GM19467 (cell line): ENCODE data around the gene NR3C1.
A peak's percentile ranks its signal among the peaks of the same experiment; 100 is the strongest.

Source experiments
- ATAC-seq: cut with Tn5 transposase; IDR thresholded peaks from one replicate; pipeline ENCODE4 v1.9.1; 2021; ENCODE audit warnings: mild to moderate bottlenecking, moderate library complexity; ENCODE audit not compliant: unreplicated experiment

NR3C1 gene

DNA sequence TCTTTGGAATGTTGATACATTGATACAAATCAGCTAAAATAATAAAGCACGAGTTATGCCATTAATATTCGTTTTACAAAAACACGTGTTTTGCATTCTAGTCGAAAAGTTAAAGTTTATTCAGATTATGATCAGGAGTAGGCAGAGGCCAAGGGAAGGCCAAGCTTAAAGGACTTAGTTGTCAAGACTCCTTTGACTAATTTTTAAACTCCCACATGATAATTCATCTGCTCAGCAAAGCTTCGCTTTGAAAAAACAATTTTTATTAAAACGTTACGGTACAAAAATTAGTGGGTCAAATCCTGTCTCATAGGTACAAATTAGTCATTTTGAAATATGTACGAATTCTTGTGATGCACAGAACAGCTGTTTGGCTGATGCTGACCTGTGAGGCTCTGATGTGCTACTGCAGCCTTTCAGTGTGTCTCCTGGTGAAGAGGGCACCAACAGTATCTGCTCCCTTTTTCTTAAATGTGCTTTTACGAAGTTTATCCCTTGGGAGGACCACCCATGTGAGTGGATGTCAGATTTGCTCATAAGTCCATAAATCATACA is 23.0 kb upstream of the NR3C1 start:
- ATAC-seq = peak; percentile 61

DNA sequence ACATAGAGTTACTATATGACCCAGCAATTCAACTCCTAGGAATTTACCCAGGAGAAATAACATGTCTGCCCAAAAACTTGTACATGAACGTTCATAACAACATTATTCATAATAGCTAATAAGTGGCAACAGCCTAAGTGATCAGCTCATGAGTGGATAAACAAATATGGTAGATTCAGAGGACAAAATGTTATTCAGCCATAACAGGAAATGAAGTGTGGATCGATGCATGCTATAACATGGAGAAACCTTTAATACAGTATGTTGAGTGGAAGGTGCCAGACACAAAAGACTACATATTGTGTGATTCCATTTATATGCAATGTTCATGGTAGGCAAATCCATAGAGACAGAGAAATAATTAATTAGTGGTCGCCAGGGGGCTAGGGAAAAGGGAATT is 22.3 kb upstream of the NR3C1 start:
- ATAC-seq = no peak

DNA sequence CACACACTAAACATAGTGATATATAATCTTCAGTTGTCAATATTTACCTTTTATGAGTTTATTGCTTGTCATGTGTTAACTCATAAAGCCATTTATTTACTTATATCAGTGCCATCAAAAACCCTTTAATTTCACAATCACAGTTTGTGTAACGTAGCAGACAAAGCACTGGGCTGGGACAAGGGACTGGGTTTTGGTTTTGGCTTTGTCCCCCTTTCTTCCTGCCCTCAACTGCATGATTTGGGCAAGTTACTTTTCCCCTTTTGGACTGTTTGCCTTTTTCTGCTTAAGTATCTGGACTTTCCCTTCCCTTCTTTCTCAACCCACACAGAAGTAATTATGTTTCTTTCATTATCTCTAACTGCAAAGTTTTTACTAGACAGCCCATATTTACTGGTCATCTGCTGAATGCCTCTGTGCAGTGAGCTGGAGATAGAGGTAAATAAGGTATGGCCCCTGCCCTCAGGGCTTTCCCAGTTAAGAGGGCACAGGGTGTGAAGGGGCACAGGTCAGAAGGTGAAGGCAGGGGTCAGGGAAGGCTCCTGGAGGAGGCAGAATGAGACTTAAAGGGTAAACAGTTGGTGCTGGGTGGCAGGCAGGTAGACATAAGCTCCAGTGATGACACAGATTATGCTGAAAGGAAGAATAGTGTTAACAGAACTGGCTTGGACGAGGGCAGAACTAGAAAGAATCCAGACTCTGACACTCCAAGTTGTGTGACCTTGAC is 14.8 kb upstream of the NR3C1 start:
- ATAC-seq = no peak

GRCh38 chr5:143417503-143418139 is 14.1 kb upstream of the NR3C1 start:
- ATAC-seq = no peak

GRCh38 chr5:143416411-143416810 is 12.9 kb upstream of the NR3C1 start:
- no peak for ATAC-seq

DNA sequence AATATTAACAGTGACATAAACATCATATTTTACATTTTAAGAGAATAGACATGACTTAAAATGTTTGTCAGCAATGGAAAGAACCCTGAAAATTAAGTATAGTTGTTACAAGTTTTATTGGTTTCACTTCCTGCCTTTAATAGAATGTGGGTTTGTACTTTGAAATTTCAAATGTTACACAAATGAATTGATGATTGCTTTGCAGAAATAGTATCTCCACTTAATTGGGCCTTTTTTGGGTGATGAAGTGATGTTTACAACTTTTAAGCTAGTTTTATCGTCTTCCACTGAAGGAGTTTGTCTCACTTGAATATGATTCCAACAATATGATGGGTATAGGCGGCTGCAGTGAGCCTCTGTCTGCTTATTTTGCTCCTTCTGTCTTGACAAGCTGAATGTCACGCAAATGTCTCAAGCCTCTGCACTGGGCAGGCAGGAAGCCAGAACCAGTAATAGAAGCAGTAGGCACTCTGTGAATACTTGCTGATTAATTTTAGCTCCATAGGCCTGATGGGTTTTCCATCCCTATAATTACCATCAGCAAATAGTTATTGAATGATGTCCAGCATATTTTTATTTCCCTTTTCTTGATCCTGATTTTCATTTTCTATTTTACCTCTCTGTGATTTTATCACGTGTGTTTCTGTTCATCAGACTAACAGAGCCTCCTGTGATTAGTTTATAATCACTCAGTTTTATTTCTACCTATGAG is 10.6 kb upstream of the NR3C1 start:
- ATAC-seq = peak; percentile 72

DNA sequence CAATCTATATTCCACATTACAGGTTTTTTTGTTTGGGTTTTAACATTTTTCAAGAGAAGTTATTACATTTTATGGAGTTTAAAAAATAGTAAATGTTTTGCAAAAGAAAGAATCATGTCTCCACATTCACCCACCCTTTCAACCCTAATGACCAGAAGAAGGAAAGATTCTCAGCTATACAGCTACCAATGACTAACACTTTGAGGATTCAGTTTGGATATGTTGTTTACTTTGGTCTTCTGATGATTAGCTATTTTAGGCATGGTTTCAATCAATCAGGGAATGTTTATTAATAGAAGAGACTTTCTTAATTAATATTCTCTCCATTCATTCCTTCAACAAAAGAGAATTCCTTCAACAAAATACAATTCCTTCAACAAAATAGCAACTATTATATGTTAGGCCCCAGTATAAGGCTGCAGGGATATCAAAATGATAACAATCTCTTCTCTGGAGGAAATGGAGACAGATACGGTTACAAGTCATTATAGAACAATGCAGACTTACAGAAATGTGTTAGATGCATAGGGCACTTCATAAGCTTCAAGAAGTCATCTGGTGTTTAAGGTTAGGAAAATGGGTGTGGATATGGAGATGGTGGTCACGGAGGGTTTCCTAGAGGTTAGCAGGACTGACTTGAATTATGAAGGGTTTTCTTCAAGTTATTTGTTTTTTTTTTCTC is 9.3 kb upstream of the NR3C1 start:
- ATAC-seq = no peak

DNA sequence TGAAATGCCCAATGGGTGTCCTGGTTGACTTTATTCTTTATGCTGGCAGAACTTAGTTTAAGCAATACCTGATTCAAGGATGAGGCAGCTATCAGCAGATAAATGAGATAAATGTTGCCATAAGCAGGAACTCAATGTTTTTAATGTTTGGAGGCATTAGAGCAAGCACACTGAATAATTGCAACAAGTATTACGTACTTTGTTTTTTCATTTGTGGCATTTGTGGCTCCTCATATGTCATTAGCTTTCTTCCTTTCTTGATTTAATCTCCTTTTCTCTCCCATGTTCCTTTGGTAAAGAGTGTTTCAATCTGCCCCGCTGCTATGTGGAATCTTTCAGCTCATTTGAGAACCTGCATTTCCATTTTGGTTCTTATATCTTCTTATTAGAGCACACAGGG is 6.4 kb upstream of the NR3C1 start:
- no peak for ATAC-seq

DNA sequence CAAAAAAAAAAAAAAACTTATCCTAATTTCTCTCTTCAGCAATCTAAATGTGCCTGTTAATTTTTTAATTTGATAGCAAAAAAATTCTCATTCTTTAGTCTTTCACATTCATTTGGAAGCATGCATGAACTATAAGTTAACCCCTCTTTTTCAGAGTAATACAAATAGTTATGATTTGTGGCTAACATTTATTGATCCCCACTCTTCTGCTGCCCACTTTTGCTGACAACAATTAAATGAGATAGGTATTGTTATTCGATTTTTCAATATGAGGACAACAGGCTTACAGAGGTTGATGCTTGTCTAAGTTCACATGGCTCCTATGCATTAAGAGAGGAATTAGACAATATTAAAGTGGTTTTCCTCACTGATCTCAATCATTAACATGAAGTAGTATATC is 2.9 kb upstream of the NR3C1 start:
- no peak for ATAC-seq

GRCh38 chr5:143405849-143406098 is 2.3 kb upstream of the NR3C1 start:
- ATAC-seq = no peak

GRCh38 chr5:143405063-143405848 is 1.8 kb upstream of the NR3C1 start:
- peak; percentile 32 for ATAC-seq

- peak; percentile 5 for ATAC-seq
These were observed 1.1 kb upstream of the NR3C1 start for GRCh38 chr5:143404416-143405062.

DNA sequence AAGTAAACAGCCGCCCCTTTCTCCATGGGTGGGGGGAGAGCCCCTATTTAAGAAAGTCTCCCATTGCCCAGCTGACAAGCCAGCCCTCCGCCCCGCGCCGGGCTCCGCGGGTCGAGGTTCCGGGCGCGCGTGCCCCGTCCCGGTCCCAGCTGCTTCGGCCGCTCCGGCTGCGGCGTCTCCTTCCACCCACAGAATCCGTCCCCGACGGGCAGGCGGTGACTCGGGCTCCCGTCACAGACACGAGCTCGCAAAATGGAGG is 223 bp downstream of the NR3C1 start:
- peak; percentile 6 for ATAC-seq

- no peak for ATAC-seq
These were observed 743 bp downstream of the NR3C1 start for GRCh38 chr5:143402553-143403333.

DNA sequence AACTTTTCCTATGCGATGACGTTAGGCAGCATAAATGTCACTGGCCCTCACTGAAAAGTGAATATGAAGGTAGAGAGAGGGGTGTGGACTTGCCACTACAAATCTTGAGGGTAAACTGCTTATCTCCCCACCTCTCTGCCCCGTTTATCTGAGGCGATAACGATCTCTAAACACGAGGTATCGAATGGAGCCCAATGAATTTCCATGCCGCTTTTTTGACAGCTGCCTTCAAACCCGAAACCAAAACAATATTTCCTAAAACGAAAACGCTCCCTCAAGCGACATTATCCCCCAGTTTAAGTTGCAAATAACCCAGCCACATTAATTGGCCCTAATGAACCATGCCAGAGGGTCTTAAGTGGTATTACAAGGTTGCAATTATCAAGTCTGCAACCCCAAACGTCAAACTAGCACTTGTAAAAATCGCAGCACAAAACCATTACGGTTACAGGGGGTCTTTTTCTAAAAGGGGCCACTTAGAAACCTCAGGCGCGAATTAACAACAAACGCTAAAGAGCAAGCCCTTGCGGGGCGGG is 1.4 kb downstream of the NR3C1 start:
- ATAC-seq = no peak

GRCh38 chr5:143401227-143402016 is 2.1 kb downstream of the NR3C1 start:
- ATAC-seq = no peak

GRCh38 chr5:143400541-143401226 is 2.8 kb downstream of the NR3C1 start:
- no peak for ATAC-seq
